HG02623 (cell line): ENCODE measurements around the gene LTA4H.

Experiments used
- ATAC-seq: cut with Tn5 transposase; IDR thresholded peaks from one replicate; pipeline ENCODE4 v1.9.1; 2021; ENCODE audit warnings: moderate library complexity; ENCODE audit not compliant: unreplicated experiment

The LTA4H gene

GRCh38 chr12:95960241-95960640 is 75.1 kb downstream of the LTA4H start:
- ATAC-seq, result no peak

DNA sequence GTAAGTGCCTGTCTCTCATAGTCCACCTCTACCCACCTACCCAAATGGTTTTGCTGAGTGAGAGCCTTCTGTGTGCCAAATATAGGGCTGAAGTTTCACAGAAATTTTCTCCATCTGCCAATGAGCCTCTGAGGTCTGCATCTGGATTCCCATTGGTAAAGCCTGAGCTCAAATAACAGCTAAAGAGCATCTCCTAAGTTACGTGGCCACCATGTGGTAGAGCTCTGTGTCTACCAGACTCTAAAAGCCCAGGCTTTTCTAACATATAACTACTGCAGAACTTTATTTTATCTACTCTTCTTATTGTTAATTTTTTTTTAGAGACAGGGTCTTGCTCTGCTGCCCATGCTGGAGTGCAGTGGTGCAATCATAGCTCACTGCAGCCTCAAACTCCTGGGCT is 76.3 kb downstream of the LTA4H start:
- ATAC-seq, result no peak

- no peak for ATAC-seq
Observed at GRCh38 chr12:95956557-95957145, 78.7 kb downstream of the LTA4H start.

DNA sequence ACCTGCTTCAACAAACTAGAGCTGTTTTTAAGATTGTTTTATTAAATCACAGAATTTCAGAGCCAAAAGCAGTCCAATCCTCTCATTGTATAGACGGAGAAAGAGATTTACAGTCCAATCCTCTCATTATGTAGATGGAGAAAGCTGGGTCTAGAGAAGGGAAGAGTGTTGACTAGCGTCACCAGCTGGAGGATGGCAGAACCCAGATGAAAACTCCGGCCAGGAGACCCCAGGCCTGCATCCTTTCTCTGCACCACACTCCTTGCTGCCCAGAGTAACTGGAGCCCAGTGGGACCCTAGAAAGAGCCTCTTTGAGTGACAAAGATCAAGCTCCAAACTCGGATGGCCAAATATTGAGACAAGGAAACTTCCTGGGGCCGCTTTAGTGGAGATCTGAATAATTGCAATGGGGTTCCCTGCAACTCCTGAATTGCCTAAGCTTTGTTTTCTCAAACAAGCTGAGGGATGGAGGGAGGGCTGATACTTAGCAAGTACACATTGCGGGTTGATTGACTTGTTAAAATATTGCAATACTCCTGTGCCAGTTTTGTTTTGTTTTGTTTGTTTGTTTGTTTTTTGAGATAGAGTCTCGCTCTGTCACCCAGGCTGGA is 79.7 kb downstream of the LTA4H start:
- no peak for ATAC-seq

GRCh38 chr12:95953000-95953399 is 82.4 kb downstream of the LTA4H start:
- ATAC-seq, result no peak

- ATAC-seq, result no peak
Observed at GRCh38 chr12:95951515-95951914, 83.9 kb downstream of the LTA4H start.
